Cardiac fibroblast (primary cell): ENCODE results near the gene MEGF8.

Experiments
- DNase-seq, 2 donors: peaks; one replicate each; pipeline versions ENCODE4 v3.0.0 to v3.0.0-alpha.2; 2010; ENCODE audit warnings: low read depth in 2 of 2
- H3K4me3 ChIP-seq, 2 donors: replicated peaks in 1 of 2; 1 replicate in 1 of 2; 2 replicates in 1 of 2; pipeline ENCODE4 v1.5.1; 2011; ENCODE audit warnings: low read depth in 2 of 2, low read length in 2 of 2, mild to moderate bottlenecking in 2 of 2, moderate library complexity in 1 of 2
- CTCF ChIP-seq: IDR thresholded peaks from one replicate; pipeline ENCODE4 v1.5.1; 2011; ENCODE audit warnings: low read depth, mild to moderate bottlenecking, low read length, inconsistent platforms

Gene MEGF8

DNA sequence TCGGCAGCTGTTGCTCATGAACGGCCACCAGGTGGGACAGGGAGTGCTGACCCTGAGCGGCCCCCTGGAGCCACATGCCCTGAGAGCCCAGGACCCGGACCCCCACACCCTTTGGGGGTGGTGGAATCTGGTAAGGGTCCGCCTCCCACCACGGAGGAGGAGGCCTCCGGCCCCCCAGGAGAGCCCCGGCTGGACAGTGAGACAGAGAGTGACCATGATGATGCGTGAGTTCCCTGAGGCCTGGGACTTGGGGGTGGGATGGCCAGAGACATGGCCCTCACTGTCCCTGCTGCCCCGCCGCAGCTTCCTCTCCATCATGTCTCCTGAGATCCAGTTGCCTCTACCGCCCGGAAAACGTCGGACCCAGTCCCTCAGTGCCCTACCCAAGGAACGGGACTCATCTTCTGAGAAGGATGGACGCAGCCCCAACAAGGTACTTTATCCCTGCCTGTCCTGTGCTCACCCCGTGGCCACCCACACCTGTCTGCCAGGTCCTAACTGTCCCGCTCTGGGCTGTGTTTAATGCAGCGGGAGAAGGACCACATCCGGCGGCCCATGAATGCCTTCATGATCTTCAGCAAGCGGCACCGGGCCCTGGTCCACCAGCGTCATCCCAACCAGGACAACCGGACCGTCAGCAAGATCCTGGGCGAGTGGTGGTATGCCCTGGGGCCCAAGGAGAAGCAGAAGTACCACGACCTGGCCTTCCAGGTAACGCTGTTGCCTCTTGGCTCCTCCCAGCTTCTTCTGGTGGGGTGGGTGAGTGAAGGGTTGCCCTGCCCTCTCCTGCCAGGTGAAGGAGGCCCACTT is 38.2 kb upstream of the MEGF8 start:
- no peak overlapping the region for H3K4me3 ChIP-seq
- DNase-seq: no peak
- no peak for TF ChIP-seq CTCF

- no peak overlapping the region for H3K4me3 ChIP-seq
- no peak for TF ChIP-seq CTCF
- DNase-seq: no peak
Measured at GRCh38 chr19:42287827-42288107, 37.7 kb upstream of the MEGF8 start.

DNA sequence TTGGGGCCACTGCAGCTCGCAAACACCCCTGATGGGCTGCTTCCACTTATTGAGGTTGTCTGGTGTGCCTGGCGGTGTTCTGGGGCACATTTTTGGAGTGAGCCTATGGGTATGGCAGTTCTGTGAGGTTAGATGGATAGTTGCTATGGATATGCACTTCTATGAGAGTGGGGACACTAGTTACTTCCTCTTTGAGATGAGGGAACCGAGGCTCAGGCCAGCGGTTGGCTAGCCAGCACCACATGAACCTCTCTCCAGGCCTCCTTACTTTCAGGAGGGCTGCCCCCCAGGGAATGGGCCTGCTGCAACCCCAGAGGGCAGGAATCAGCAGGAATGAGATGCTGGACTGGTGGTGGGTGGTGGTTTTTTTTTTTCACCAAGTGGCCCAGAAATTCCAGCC is 37.0 kb upstream of the MEGF8 start:
- no peak for DNase-seq
- H3K4me3 ChIP-seq: no peak overlapping the region
- TF ChIP-seq CTCF: no peak

DNA sequence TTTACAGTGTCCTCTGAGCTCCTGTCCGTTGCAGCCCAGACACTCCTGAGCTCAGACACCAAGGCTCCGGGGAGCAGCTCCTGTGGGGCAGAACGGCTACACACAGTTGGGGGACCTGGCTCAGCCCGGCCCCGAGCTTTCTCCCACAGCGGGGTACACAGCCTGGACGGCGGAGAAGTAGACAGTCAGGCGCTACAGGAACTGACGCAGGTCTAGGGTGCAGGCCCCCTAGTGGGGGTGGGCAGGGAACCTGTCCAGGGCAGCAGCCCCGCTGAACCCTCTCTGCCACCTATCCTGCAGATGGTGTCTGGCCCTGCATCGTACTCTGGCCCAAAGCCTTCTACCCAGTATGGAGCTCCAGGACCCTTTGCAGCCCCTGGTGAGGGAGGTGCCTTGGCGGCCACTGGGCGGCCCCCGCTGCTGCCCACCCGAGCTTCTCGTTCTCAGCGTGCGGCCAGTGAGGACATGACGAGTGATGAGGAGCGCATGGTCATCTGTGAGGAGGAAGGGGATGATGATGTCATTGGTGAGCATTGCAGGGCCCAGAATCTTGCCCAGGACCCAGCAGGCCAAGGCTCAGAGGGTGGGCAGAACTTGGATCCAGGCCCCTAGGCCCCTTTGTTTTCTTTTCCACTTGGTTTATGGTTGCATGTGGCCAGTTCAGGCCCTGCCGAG is 36.4 kb upstream of the MEGF8 start:
- no peak overlapping the region for H3K4me3 ChIP-seq
- no peak for DNase-seq
- TF ChIP-seq CTCF: no peak

GRCh38 chr19:42289556-42290041 is 35.8 kb upstream of the MEGF8 start:
- no peak for TF ChIP-seq CTCF
- DNase-seq: no peak
- H3K4me3 ChIP-seq: no peak overlapping the region

DNA sequence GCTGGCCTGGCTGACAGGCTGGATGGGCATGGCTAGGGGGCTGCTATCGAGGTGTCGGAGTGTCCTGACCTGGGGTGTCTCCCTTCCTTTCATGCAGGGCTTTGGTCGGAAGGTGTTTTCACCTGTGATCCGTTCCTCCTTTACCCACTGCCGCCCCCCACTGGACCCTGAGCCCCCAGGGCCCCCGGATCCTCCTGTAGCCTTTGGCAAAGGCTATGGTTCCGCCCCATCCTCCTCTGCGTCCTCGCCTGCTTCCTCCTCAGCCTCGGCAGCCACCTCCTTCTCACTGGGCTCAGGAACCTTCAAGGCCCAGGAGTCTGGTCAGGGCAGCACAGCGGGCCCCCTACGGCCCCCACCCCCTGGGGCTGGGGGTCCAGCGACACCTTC is 35.3 kb upstream of the MEGF8 start:
- H3K4me3 ChIP-seq: no peak overlapping the region
- no peak for DNase-seq
- no peak for TF ChIP-seq CTCF
